Measurements from ENCODE around the gene CAMK2A.
"Not testable (repeated sequence)": the region's sequence is repeated elsewhere in the genome, so short reads cannot be mapped to it uniquely, and the experiment has no call there.

Gene CAMK2A

DNA sequence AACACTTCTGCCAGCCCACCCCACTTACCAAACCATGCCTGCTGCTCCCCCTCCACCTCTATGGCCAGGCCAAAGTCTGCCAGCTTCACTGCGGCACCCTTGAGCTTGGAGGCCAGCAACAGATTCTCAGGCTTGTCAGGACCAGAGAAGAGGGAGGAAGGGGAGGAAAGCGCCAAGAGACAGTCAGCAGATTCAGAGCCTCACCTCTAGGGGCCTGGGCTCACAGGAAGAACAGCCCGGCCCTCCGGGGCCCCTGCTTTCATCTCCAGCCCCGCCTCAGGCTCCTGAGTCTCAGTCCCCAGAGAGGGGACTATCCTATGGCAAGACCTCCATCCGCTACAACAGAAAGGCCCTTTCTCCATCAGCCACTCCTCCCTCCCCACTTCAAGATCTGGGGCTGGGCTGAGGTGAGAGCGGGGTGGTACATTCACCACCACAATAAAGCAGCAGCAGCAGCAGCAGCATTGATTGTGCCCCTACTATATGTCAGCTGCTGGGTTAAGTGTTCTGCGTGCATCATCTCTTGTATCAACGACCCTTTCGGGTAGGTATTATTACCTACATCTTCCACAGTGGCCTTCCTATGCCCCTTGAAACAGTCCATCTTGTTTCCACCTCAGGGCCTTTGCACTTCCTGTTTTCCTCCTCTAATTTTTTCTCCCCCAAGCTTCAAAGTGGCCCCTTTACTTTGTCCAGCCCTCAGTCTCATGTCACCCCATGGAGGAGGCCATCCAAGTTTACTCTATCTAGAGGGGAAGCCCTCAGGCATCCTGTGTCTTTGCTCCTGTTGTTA, 36.0 kb downstream of the CAMK2A start:
- no peak for DNase-seq (ENCODE audit: low spot score)

GRCh38 chr5:150252489-150252888, 37.1 kb downstream of the CAMK2A start:
- DNase-seq (ENCODE audit: low spot score), result no peak

DNA sequence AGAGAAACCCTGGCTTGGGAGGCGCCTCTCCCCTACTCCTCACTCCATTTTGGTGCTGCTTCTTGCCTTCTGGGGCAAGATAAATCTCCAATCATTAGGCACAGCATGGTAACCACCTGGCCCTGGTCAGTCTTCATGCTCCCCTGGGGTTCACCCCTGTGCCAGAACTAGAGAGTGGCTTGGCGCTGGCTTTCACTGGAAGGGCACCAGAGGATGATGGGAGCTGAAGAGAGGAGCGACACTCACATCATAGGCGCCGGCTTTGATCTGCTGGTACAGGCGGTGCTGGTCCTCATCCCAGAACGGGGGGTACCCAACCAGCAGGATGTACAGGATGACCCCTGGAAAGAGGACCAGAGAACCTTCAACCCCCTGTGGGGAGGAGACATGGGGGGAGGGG, 38.1 kb downstream of the CAMK2A start:
- no peak for DNase-seq (ENCODE audit: low spot score)

DNA sequence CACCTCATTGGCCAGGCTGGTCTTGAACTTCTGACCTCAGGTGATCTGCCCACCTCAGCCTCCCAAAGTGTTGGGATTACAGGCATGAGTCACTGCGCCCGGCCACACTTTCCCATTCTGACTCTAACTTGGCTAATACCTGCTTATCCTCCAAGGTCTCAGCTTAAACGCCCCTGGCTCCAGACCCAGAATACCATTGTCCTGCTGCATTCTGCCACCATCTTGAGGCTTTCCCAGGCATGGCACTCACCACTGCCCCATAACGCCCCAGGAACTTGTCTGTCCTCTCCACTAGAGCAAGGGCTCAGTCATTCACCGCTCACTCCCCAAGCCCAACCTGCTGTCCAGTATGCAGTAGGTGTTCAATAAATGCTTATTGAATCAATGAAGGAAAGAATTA, 39.8 kb downstream of the CAMK2A start:
- DNase-seq (ENCODE audit: low spot score), result no peak

GRCh38 chr5:150248946-150249345, 40.6 kb downstream of the CAMK2A start:
- no peak for DNase-seq (ENCODE audit: low spot score)

DNA sequence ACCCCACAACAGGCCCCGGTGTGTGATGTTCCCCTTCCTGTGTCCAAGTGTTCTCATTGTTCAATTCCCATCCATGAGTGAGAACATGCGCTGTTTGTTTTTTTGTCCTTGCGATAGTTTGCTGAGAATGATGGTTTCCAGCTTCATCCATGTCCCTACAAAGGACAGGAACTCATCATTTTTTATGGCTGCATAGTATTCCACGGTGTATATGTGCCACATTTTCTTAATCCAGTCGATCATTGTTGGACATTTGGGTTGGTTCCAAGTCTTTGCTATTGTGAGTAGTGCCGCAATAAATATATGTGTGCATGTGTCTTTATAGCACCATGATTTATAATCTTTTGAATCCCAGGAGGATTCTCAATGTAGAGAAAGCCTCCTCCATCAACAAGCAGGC, 41.1 kb downstream of the CAMK2A start:
- not testable (repeated sequence) for DNase-seq (ENCODE audit: low spot score)

GRCh38 chr5:150247726-150248125, 41.8 kb downstream of the CAMK2A start:
- DNase-seq (ENCODE audit: low spot score), result no peak

DNA sequence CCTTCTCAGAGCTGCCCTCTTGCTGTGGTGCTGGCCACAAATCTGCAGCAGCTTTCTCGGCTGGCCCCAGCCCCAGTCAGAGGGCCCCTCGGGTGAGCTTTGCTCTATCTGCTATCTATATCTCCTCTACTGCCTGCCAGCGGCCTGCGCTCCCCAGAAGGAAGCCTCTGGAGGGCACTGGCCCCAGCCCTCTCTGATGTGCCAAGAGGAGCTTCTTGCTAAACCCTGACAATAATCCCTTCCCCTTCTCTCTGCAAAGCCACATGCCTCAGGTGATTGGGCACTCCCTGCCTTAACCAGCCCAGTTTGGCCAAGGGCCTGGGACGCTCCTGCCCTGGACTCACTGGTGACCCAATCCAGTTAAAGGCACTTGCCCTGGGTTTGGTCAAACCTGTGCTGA, 42.7 kb downstream of the CAMK2A start:
- DNase-seq (ENCODE audit: low spot score), result no peak

DNA sequence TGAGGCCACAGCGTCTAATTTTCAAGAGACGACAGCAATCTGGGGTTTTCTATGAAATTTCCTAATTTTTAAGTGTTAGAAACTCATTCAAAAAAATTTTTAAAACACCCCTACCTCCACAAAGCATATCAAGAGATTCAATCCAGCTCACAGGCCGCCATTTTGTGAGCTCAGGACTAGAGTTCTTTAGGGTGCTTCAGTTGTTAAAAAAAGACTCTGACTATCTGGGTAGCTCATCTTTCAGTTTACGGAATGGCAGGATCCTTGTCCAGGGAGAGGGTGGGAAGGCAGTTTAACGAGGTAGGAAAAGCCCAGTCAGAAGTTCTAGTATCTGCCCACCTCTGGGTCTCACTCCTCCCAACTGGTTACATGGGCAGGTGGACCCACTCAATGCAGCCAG, 43.1 kb downstream of the CAMK2A start:
- DNase-seq (ENCODE audit: low spot score), result no peak

GRCh38 chr5:150245808-150246207, 43.8 kb downstream of the CAMK2A start:
- no peak for DNase-seq (ENCODE audit: low spot score)

DNA sequence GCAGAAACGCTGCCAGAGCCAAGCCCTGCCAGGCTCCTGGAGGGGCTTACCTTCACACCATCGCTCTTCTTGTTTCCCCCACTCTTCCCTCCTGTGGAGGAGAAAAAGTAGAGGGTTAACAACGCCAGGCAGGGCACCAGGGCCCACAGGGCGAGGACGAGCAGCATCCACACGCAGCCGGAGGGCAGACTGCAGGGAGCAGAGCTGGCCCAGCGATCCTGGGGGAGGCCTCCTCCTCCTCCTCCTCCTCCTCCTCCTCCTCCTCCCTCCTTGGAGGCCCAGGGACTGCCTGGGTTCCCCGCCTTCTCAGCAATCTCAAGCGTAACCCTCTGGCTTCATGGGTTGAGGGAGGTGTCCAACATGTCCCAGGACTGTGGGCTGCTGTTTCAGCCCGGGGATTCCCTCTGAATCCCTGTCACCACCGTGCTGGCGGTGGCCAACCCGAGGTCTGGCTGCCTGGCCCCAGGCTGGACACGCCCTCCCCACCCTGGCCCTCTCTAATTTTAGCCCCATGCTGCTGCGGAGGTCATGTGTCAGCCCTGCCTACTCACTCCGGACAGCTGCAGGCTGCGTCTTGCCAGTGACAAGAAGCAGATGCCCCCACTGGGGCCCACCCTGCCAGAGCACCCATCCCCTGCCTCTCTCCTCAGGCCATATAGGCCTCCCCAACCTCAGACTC, 44.3 kb downstream of the CAMK2A start:
- no peak for DNase-seq (ENCODE audit: low spot score)

DNA sequence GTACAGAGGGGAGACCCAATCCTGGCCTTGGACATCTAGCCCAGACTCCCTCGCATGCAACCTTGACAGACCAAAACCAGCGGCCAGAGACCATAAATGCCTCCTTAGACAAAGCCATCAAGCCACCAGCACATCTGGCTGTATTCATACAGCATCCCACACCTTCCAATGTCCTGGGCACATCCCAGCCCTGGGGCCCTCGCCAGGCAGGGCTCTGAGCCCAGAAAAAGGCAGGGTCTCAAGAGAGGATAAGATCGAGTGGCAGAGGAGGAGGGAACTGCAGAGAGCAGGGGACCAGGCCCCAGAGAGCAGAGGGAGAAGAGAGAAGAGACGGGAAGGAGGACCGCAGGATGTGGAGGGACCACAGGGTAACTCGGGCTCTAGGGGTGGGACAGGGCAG, 45.4 kb downstream of the CAMK2A start:
- DNase-seq (ENCODE audit: low spot score), result no peak

- no peak for DNase-seq (ENCODE audit: low spot score)
Measured at GRCh38 chr5:150243590-150243989, 46.0 kb downstream of the CAMK2A start.

GRCh38 chr5:150242251-150242894, 47.2 kb downstream of the CAMK2A start:
- no peak for DNase-seq (ENCODE audit: low spot score)

GRCh38 chr5:150241298-150242160, 48.0 kb downstream of the CAMK2A start:
- no peak for DNase-seq (ENCODE audit: low spot score)

DNA sequence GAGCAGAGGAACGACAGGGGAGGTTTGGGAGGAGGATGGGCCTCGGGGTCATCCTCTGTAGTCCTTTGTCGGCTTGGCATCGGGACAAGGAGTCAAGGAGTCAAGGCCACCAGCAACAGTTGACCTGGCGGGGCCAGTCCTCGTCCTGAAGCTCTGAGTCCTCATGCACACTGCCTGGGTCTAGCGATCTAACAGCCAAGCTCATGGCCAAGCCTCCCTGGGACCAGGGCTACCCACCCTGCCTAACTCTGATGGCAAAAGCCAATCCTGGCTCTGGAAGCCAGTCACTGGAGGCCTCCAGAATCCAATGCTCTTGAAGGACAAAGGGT, 49.8 kb downstream of the CAMK2A start:
- no peak for DNase-seq (ENCODE audit: low spot score)

DNA sequence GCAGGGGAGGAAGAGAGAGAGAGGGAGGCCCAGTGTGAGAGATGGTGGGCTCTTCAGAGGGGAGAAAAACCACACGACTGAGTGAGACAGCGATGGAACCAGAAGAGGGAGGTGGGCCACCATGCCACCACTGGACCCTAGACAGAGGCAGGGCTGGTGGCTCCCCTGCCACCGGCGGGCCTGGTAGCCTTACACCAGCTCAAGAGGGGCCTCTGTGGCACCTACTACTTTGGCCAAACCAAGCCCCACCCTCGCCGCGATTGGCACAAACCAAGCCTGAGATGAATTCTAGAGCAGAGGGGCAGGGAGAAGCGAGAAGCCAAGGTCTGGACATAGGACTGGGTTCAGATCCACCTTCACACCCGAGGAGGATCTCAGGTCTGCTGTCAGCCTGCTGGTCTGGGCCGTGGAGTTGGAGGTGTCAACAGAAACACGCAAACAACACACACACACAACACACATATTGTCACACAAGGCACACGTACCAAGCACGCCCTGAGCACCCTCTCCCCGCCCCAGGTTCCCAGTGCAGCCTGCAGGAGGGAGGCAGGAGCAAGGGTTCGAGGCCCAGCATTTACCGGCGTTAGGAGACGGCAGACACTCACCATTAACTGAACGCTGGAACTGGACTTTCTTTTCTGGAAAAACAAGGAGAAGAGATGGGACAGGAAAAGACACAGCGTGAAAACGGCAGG, 50.3 kb downstream of the CAMK2A start:
- DNase-seq (ENCODE audit: low spot score), result no peak

- no peak for DNase-seq (ENCODE audit: low spot score)
Measured at GRCh38 chr5:150238646-150239045, 50.9 kb downstream of the CAMK2A start.

DNA sequence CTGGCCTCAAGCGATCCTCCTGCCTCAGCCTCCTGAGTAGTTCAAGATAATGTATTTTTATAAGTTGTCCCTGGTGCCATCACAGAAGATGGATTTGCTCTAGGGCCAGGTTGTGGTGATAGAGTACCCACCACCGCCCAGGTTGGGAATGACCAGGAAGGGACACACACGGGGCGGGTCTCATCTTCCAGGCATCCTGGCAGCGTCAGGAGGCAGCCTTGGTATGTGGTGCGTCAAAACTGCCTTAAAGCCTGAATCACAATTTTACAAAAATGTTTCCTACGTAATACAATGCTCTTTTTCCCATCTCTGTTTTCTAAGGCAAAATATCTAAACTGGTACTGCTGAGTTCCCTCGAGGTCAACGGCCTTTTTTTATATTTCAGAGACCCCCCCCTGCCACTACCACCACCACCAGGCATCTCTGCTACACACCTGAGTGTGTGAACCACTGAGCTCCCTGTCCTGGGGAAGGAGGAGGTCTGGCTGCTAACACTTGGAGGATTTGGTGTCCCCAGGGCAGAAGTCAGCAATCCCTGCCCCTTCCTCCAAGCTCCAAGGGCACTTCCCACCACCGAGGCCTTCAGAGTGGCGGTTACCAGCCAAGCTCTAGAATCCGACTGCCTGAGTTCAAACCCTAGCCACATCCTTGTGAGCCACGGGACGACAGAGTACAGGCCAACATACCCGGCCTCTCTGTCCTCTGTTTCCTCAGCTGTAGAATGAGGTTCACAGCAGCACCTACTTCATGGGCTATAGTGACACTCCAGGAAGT, 52.4 kb downstream of the CAMK2A start:
- DNase-seq (ENCODE audit: low spot score), result no peak

DNA sequence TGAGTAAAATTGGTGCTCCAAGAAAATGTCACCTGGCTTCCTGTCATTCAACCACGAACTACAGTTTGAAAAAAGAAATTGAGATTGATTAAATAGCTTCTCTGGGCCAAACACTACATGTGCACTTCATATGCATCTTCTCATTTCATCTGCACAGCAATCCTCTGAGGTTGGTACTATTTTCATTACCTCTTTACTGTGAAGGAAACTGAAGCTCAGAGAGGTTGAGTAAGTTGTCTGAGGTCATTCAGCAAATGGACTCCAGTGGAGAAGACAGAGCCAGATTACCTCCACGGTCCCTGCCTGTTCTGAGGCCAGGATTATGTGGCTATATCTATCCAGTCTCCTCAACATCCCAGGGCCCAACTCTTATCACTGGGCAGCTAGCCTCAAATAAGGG, 53.3 kb downstream of the CAMK2A start:
- no peak for DNase-seq (ENCODE audit: low spot score)

GRCh38 chr5:150235500-150235854, 54.1 kb downstream of the CAMK2A start:
- DNase-seq (ENCODE audit: low spot score), result no peak

Measured in hematopoietic multipotent progenitor cell treated with erythropoietin and hydrocortisone succinate and interleukin-3 and kit ligand, for 15 days (in vitro differentiated cells).